ENCODE data around the gene ORAI1.
"Not testable (repeated sequence)": the region's sequence is repeated elsewhere in the genome, so short reads cannot be mapped to it uniquely, and the experiment has no call there.

Gene ORAI1

GRCh38 chr12:121602766-121603165, 23.6 kb upstream of the ORAI1 start:
- no peak for DNase-seq (ENCODE audit: extremely low read depth in 1 of 2, low read depth in 1 of 2)

GRCh38 chr12:121603581-121603980, 22.7 kb upstream of the ORAI1 start:
- no peak for DNase-seq (ENCODE audit: extremely low read depth in 1 of 2, low read depth in 1 of 2)

GRCh38 chr12:121608301-121608700, 18.0 kb upstream of the ORAI1 start:
- DNase-seq (ENCODE audit: extremely low read depth in 1 of 2, low read depth in 1 of 2), result no peak

- no peak for DNase-seq (ENCODE audit: extremely low read depth in 1 of 2, low read depth in 1 of 2)
Measured at GRCh38 chr12:121610239-121611149, 15.8 kb upstream of the ORAI1 start.

GRCh38 chr12:121611306-121611705, 15.0 kb upstream of the ORAI1 start:
- no peak for DNase-seq (ENCODE audit: extremely low read depth in 1 of 2, low read depth in 1 of 2)

GRCh38 chr12:121613462-121613861, 12.9 kb upstream of the ORAI1 start:
- DNase-seq (ENCODE audit: extremely low read depth in 1 of 2, low read depth in 1 of 2), result no peak

- no peak for DNase-seq (ENCODE audit: extremely low read depth in 1 of 2, low read depth in 1 of 2)
Measured at GRCh38 chr12:121614872-121615467, 11.4 kb upstream of the ORAI1 start.

GRCh38 chr12:121618659-121619233, 7.6 kb upstream of the ORAI1 start:
- no peak for DNase-seq (ENCODE audit: extremely low read depth in 1 of 2, low read depth in 1 of 2)

- no peak for DNase-seq (ENCODE audit: extremely low read depth in 1 of 2, low read depth in 1 of 2)
Measured at GRCh38 chr12:121620333-121620891, 5.9 kb upstream of the ORAI1 start.

- peak; percentile 86 to 94 for DNase-seq (ENCODE audit: extremely low read depth in 1 of 2, low read depth in 1 of 2)
Measured at GRCh38 chr12:121626853-121627640, 717 bp downstream of the ORAI1 start.

- DNase-seq (ENCODE audit: extremely low read depth in 1 of 2, low read depth in 1 of 2), result no peak
Measured at GRCh38 chr12:121628037-121628436, 1.7 kb downstream of the ORAI1 start.

GRCh38 chr12:121628536-121628935, 2.2 kb downstream of the ORAI1 start:
- no peak for DNase-seq (ENCODE audit: extremely low read depth in 1 of 2, low read depth in 1 of 2)

- no peak for DNase-seq (ENCODE audit: extremely low read depth in 1 of 2, low read depth in 1 of 2)
Measured at GRCh38 chr12:121630791-121631355, 4.5 kb downstream of the ORAI1 start.

- DNase-seq (ENCODE audit: extremely low read depth in 1 of 2, low read depth in 1 of 2), result no peak
Measured at GRCh38 chr12:121632069-121632970, 6.0 kb downstream of the ORAI1 start.

GRCh38 chr12:121633833-121634196, 7.5 kb downstream of the ORAI1 start:
- not testable (repeated sequence) for DNase-seq (ENCODE audit: extremely low read depth in 1 of 2, low read depth in 1 of 2)

GRCh38 chr12:121634836-121635235, 8.5 kb downstream of the ORAI1 start:
- no peak for DNase-seq (ENCODE audit: extremely low read depth in 1 of 2, low read depth in 1 of 2)

GRCh38 chr12:121637231-121637914, 11.0 kb downstream of the ORAI1 start:
- no peak for DNase-seq (ENCODE audit: extremely low read depth in 1 of 2, low read depth in 1 of 2)

GRCh38 chr12:121638298-121639202, 12.2 kb downstream of the ORAI1 start:
- no peak for DNase-seq (ENCODE audit: extremely low read depth in 1 of 2, low read depth in 1 of 2)

Measured in stimulated activated CD8-positive, alpha-beta memory T cell treated with anti-CD3 and anti-CD28 coated beads, Interleukin-7, amount 100 ng/mL, for 48 hours (primary cell).